Measurements from ENCODE around the gene TMEM184B.

GRCh38 chr22:38295339-38295738 is 22.5 kb upstream of the TMEM184B start:
- no peak for TF ChIP-seq CTCF (IDR thresholded peaks at IDR 0.05; ENCODE audit: low read depth, low read length, missing input control)
- TF ChIP-seq FOXA1 (IDR thresholded peaks at IDR 0.05) = no peak
- TF ChIP-seq, protein P1, sequence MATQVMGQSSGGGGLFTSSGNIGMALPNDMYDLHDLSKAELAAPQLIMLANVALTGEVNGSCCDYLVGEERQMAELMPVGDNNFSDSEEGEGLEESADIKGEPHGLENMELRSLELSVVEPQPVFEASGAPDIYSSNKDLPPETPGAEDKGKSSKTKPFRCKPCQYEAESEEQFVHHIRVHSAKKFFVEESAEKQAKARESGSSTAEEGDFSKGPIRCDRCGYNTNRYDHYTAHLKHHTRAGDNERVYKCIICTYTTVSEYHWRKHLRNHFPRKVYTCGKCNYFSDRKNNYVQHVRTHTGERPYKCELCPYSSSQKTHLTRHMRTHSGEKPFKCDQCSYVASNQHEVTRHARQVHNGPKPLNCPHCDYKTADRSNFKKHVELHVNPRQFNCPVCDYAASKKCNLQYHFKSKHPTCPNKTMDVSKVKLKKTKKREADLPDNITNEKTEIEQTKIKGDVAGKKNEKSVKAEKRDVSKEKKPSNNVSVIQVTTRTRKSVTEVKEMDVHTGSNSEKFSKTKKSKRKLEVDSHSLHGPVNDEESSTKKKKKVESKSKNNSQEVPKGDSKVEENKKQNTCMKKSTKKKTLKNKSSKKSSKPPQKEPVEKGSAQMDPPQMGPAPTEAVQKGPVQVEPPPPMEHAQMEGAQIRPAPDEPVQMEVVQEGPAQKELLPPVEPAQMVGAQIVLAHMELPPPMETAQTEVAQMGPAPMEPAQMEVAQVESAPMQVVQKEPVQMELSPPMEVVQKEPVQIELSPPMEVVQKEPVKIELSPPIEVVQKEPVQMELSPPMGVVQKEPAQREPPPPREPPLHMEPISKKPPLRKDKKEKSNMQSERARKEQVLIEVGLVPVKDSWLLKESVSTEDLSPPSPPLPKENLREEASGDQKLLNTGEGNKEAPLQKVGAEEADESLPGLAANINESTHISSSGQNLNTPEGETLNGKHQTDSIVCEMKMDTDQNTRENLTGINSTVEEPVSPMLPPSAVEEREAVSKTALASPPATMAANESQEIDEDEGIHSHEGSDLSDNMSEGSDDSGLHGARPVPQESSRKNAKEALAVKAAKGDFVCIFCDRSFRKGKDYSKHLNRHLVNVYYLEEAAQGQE (IDR thresholded peaks at IDR 0.05) = no peak
- no peak for TF ChIP-seq TAF1 (conservative IDR thresholded peaks at IDR 0.05)
- TF ChIP-seq GABPA (IDR thresholded peaks at IDR 0.05 in 1 of 2, conservative IDR thresholded peaks at IDR 0.05 in 1 of 2) = no peak
- no peak for TF ChIP-seq YY1 (IDR thresholded peaks at IDR 0.05)
- TF ChIP-seq SP1 (IDR thresholded peaks at IDR 0.05) = no peak
- TF ChIP-seq RXRA (IDR thresholded peaks at IDR 0.05) = no peak
- no peak for TF ChIP-seq NR2F2 (IDR thresholded peaks at IDR 0.05)
- TF ChIP-seq JUND (IDR thresholded peaks at IDR 0.05) = no peak
- no peak for TF ChIP-seq ZBTB33 (IDR thresholded peaks at IDR 0.05)
- TF ChIP-seq EGR1 (IDR thresholded peaks at IDR 0.05; ENCODE audit: low read depth in 2 of 2) = no peak
- no peak for TF ChIP-seq RAD21 (IDR thresholded peaks at IDR 0.05)

Data from liver (tissue), 3 donors.